GM06990 (cell line): ENCODE results near the gene ZNF207.
"Not testable (repeated sequence)": the region's sequence is repeated elsewhere in the genome, so short reads cannot be mapped to it uniquely, and the experiment has no call there.

ENCODE experiments used
- DNase-seq: peaks from one replicate; pipeline ENCODE4 v3.0.0-alpha.2; 2011; ENCODE audit not compliant: insufficient read length; ENCODE audit errors: extremely low read depth
- H3K27me3 ChIP-seq: replicated peaks from 2 replicates; pipeline ENCODE4 v1.6.0; 2011; ENCODE audit warnings: low read length; ENCODE audit not compliant: control insufficient read depth, insufficient read depth
- H3K36me3 ChIP-seq: 2 replicates; pipeline ENCODE4 v1.5.1; 2011; ENCODE audit warnings: low read length; ENCODE audit not compliant: control insufficient read depth, insufficient read depth
- H3K4me3 ChIP-seq: replicated peaks from 2 replicates; pipeline ENCODE4 v1.5.1; 2011; ENCODE audit warnings: low read depth, mild to moderate bottlenecking, control low read depth, low read length
- CTCF ChIP-seq: IDR thresholded peaks from 2 replicates; pipeline ENCODE4 v1.5.1; 2011; ENCODE audit warnings: low read length, control low read depth, mild to moderate bottlenecking, inconsistent platforms; ENCODE audit not compliant: insufficient read depth, poor library complexity, severe bottlenecking

The ZNF207 gene

GRCh38 chr17:32383926-32384434 is 34.0 kb downstream of the ZNF207 start:
- H3K4me3 ChIP-seq = no peak overlapping the region
- DNase-seq = no peak
- peaks cover 4% of the 10 kb centered on the region for H3K36me3 ChIP-seq
- no peak for TF ChIP-seq CTCF
- no peaks in the 10 kb centered on the region for H3K27me3 ChIP-seq

GRCh38 chr17:32385121-32385520 is 35.2 kb downstream of the ZNF207 start:
- no peaks in the 10 kb centered on the region for H3K27me3 ChIP-seq
- TF ChIP-seq CTCF = no peak
- no peak overlapping the region for H3K4me3 ChIP-seq
- no peak for DNase-seq
- peaks cover 4% of the 10 kb centered on the region for H3K36me3 ChIP-seq

GRCh38 chr17:32385971-32386370 is 36.0 kb downstream of the ZNF207 start:
- DNase-seq = no peak
- peaks cover 4% of the 10 kb centered on the region for H3K36me3 ChIP-seq
- H3K4me3 ChIP-seq = no peak overlapping the region
- H3K27me3 ChIP-seq = no peaks in the 10 kb centered on the region
- TF ChIP-seq CTCF = no peak

GRCh38 chr17:32386844-32387243 is 36.9 kb downstream of the ZNF207 start:
- peaks cover 4% of the 10 kb centered on the region for H3K36me3 ChIP-seq
- H3K27me3 ChIP-seq = no peaks in the 10 kb centered on the region
- DNase-seq = no peak
- no peak overlapping the region for H3K4me3 ChIP-seq
- no peak for TF ChIP-seq CTCF

GRCh38 chr17:32388128-32388527 is 38.2 kb downstream of the ZNF207 start:
- not testable (repeated sequence) for H3K36me3 ChIP-seq, H3K27me3 ChIP-seq, H3K4me3 ChIP-seq, DNase-seq

GRCh38 chr17:32388613-32389459 is 38.9 kb downstream of the ZNF207 start:
- Histone ChIP-seq H3K4me3 (no peak overlapping the region), H3K27me3 (no peaks in the 10 kb centered on the region), H3K36me3 (no peaks in the 10 kb centered on the region)
- no peak for TF ChIP-seq CTCF
- DNase-seq = no peak
